SK-N-SH treated with all-trans-retinoic acid at 6 μM for 48 hours (cell line): ENCODE results near the gene COBL.

Experiments
- ATAC-seq: fragments of 200-7000 bp; cut with Tn5 transposase; 3 replicates; pipeline ENCODE4 v1.9.1; 2020; ENCODE audit warnings: mild to moderate bottlenecking, moderate library complexity
- ARNTL ChIP-seq: fragments of 450-650 bp; formaldehyde crosslinking; IDR thresholded peaks from 2 replicates; pipeline ENCODE4 v1.5.0; 2020; ENCODE audit warnings: low read depth, mild to moderate bottlenecking, moderate library complexity, borderline replicate concordance
- BACH2 ChIP-seq: fragments of 250-450 bp; sonication (Bioruptor Pico); IDR thresholded peaks from 2 replicates; pipeline ENCODE4 v1.9.0; 2021; ENCODE audit warnings: mild to moderate bottlenecking, borderline replicate concordance
- CREB5 ChIP-seq: fragments of 250-450 bp; sonication (Bioruptor Pico); IDR thresholded peaks from 2 replicates; pipeline ENCODE4 v1.5.1; 2020; ENCODE audit warnings: low read depth, mild to moderate bottlenecking, moderate library complexity
- CSDC2 ChIP-seq: fragments of 250-450 bp; sonication (Bioruptor Pico); IDR thresholded peaks from 2 replicates; pipeline ENCODE4 v1.5.0; 2020; ENCODE audit warnings: mild to moderate bottlenecking, moderate library complexity
- CSRNP3 ChIP-seq: fragments of 250-450 bp; sonication (Bioruptor Pico); IDR thresholded peaks from 2 replicates; pipeline ENCODE4 v1.5.1; 2021; ENCODE audit warnings: mild to moderate bottlenecking, moderate library complexity
- ESRRG ChIP-seq: fragments of 250-450 bp; sonication (Bioruptor Pico); IDR thresholded peaks from 2 replicates; pipeline ENCODE4 v1.6.1; 2021; ENCODE audit warnings: mild to moderate bottlenecking
- GLIS3 ChIP-seq: fragments of 250-450 bp; sonication (Bioruptor Pico); IDR thresholded peaks from 2 replicates; pipeline ENCODE4 v1.5.0; 2020; ENCODE audit warnings: mild to moderate bottlenecking, moderate library complexity
- ISL1 ChIP-seq: fragments of 250-450 bp; sonication (Bioruptor Pico); IDR thresholded peaks from 2 replicates; pipeline ENCODE4 v2.1.2; 2022; ENCODE audit warnings: mild to moderate bottlenecking, moderate library complexity
- OSR1 ChIP-seq: fragments of 250-450 bp; sonication (Bioruptor Pico); IDR thresholded peaks from 2 replicates; pipeline ENCODE4 v1.8.0; 2022; ENCODE audit warnings: moderate library complexity, mild to moderate bottlenecking, inconsistent platforms
- PATZ1 ChIP-seq: fragments of 250-450 bp; sonication (Bioruptor Pico); IDR thresholded peaks from 2 replicates; pipeline ENCODE4 v1.8.0; 2020; ENCODE audit warnings: mild to moderate bottlenecking, moderate library complexity, borderline replicate concordance
- POU6F1 ChIP-seq: fragments of 250-450 bp; sonication (Bioruptor Pico); IDR thresholded peaks from 2 replicates; pipeline ENCODE4 v1.8.0; 2021; ENCODE audit warnings: low read depth, mild to moderate bottlenecking, moderate library complexity, borderline replicate concordance
- RARB ChIP-seq: fragments of 250-450 bp; sonication (Bioruptor Pico); IDR thresholded peaks from 2 replicates; pipeline ENCODE4 v1.8.0; 2021; ENCODE audit warnings: mild to moderate bottlenecking, moderate library complexity
- SNAI2 ChIP-seq: fragments of 250-450 bp; sonication (Bioruptor Pico); IDR thresholded peaks from 2 replicates; pipeline ENCODE4 v1.5.0; 2020; ENCODE audit warnings: mild to moderate bottlenecking, moderate library complexity
- TCF4 ChIP-seq: fragments of 250-450 bp; sonication (Bioruptor Pico); IDR thresholded peaks from 2 replicates; pipeline ENCODE4 v1.8.0; 2021; ENCODE audit warnings: mild to moderate bottlenecking, moderate library complexity, borderline replicate concordance
- TOX ChIP-seq: fragments of 250-450 bp; sonication (Bioruptor Pico); IDR thresholded peaks from 2 replicates; pipeline ENCODE4 v1.8.0; 2021; ENCODE audit warnings: mild to moderate bottlenecking, moderate library complexity, borderline replicate concordance
- TSHZ2 ChIP-seq: fragments of 250-450 bp; sonication (Bioruptor Pico); IDR thresholded peaks from 2 replicates; pipeline ENCODE4 v1.5.0; 2020; ENCODE audit warnings: mild to moderate bottlenecking, moderate library complexity
- ZC3H10 ChIP-seq: fragments of 250-450 bp; sonication (Bioruptor Pico); IDR thresholded peaks from 2 replicates; pipeline ENCODE4 v1.5.1; 2021; ENCODE audit warnings: mild to moderate bottlenecking, moderate library complexity
- ZFP3 ChIP-seq: fragments of 250-450 bp; sonication (Bioruptor Pico); IDR thresholded peaks from 2 replicates; pipeline ENCODE4 v1.5.0; 2020; ENCODE audit warnings: mild to moderate bottlenecking, moderate library complexity
- ZFP30 ChIP-seq: fragments of 450-650 bp; formaldehyde crosslinking; IDR thresholded peaks from 2 replicates; pipeline ENCODE4 v1.5.0; 2022; ENCODE audit warnings: mild to moderate bottlenecking, moderate library complexity
- ZNF565 ChIP-seq: fragments of 450-650 bp; formaldehyde crosslinking; conservative IDR thresholded peaks from 2 replicates; pipeline ENCODE4 v1.5.0; 2020; ENCODE audit warnings: low read depth, mild to moderate bottlenecking, moderate library complexity
- ZNF70 ChIP-seq: fragments of 450-650 bp; formaldehyde crosslinking; IDR thresholded peaks from 2 replicates; pipeline ENCODE4 v1.5.0; 2020; ENCODE audit warnings: mild to moderate bottlenecking, moderate library complexity

The COBL gene

GRCh38 chr7:51268859-51269258, 47.8 kb downstream of the COBL start:
- no peak for ATAC-seq
- TF ChIP-seq CSRNP3 (CRISPR knock-in tag) (no peak), ISL1 (CRISPR knock-in tag) (no peak), ZFP30 (CRISPR knock-in tag) (no peak), BACH2 (CRISPR knock-in tag) (no peak), RARB (no peak), TSHZ2 (no peak), ARNTL (no peak), ESRRG (CRISPR knock-in tag) (no peak), POU6F1 (no peak), SNAI2 (CRISPR knock-in tag) (no peak), GLIS3 (CRISPR knock-in tag) (no peak)

GRCh38 chr7:51267169-51267568, 49.4 kb downstream of the COBL start:
- no peak for ATAC-seq
- TF ChIP-seq TCF4 (CRISPR knock-in tag) (no peak), CREB5 (CRISPR knock-in tag) (no peak), OSR1 (CRISPR knock-in tag) (no peak), CSDC2 (no peak), BACH2 (CRISPR knock-in tag) (no peak)

- no peak for ATAC-seq
- TF ChIP-seq POU6F1: no peak
- TF ChIP-seq ESRRG (CRISPR knock-in tag): no peak
- no peak for TF ChIP-seq SNAI2 (CRISPR knock-in tag)
- no peak for TF ChIP-seq ZFP30 (CRISPR knock-in tag)
- TF ChIP-seq GLIS3 (CRISPR knock-in tag): no peak
- TF ChIP-seq TOX (CRISPR knock-in tag): no peak
- TF ChIP-seq ZNF565: no peak
- no peak for TF ChIP-seq BACH2 (CRISPR knock-in tag)
- TF ChIP-seq CSRNP3 (CRISPR knock-in tag): no peak
- no peak for TF ChIP-seq CREB5 (CRISPR knock-in tag)
- no peak for TF ChIP-seq ZNF70 (CRISPR knock-in tag)
- TF ChIP-seq ZC3H10 (CRISPR knock-in tag): no peak
- TF ChIP-seq ARNTL: no peak
- TF ChIP-seq ISL1 (CRISPR knock-in tag): no peak
- TF ChIP-seq TCF4 (CRISPR knock-in tag): no peak
- TF ChIP-seq PATZ1: no peak
- no peak for TF ChIP-seq ZFP3 (CRISPR knock-in tag)
- TF ChIP-seq, all 23 proteins: peak for 0
These were observed 51.3 kb downstream of the COBL start for GRCh38 chr7:51265066-51265907.
